ENCODE data around the gene TTC28.

DNA sequence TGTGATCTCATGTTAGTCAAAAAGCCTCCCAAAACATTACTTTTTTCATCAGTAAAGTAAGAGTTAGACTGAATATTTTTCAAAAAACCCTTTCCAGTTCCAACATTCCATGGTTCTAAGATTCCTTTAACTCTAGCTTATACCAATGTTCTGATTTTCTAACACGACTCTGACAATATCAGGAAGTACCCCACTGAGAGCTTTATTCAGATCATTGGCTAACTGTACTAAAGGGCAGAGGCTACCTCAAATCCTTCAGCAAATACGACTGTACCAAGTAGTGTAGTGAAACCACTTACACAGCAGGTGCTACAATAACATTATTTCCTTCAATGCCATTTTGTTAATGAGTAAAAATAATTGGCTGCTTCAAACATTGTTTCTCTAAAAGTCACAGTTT lies 547.2 kb downstream of the TTC28 start:
- TF ChIP-seq EZH2 (IDR thresholded peaks at IDR 0.05) = no peak
- TF ChIP-seq, protein P1, sequence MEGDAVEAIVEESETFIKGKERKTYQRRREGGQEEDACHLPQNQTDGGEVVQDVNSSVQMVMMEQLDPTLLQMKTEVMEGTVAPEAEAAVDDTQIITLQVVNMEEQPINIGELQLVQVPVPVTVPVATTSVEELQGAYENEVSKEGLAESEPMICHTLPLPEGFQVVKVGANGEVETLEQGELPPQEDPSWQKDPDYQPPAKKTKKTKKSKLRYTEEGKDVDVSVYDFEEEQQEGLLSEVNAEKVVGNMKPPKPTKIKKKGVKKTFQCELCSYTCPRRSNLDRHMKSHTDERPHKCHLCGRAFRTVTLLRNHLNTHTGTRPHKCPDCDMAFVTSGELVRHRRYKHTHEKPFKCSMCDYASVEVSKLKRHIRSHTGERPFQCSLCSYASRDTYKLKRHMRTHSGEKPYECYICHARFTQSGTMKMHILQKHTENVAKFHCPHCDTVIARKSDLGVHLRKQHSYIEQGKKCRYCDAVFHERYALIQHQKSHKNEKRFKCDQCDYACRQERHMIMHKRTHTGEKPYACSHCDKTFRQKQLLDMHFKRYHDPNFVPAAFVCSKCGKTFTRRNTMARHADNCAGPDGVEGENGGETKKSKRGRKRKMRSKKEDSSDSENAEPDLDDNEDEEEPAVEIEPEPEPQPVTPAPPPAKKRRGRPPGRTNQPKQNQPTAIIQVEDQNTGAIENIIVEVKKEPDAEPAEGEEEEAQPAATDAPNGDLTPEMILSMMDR (IDR thresholded peaks at IDR 0.05) = no peak
- no peak for TF ChIP-seq EZH2phosphoT487 (IDR thresholded peaks at IDR 0.05)
